ENCODE results near the gene TUBA4A. TPM values are rescaled to one million over a fixed set of nuclear protein-coding genes. Genes with fewer than 3 reads are reported as not detected.
A peak's percentile ranks its signal among the peaks of the same experiment; 100 is the strongest.

Gene TUBA4A
- total and polyA plus RNA-seq, 9 of the 15 experiments (the other 6 are each of a cell fraction or from before 2014, with no cell fraction given): 25.1 to 174 (median 42.4) TPM

- TF ChIP-seq CUX1 (CRISPR knock-in tag; IDR thresholded peaks at IDR 0.05) (no peak), ZBTB7A (IDR thresholded peaks at IDR 0.05; ENCODE audit: borderline replicate concordance, control insufficient read depth, low read depth, low read length) (peak; percentile 52; the same call in 1 of the 2 replicates), KLF1 (tag; IDR thresholded peaks at IDR 0.05) (no peak), NFYB (IDR thresholded peaks at IDR 0.05; ENCODE audit: extremely low read depth, insufficient read length) (no peak), ZNF766 (CRISPR knock-in tag; conservative IDR thresholded peaks at IDR 0.05) (0 out of 2 replicates have a peak, but pooled peaks have one; percentile 26), ETS2 (tag; IDR thresholded peaks at IDR 0.05; ENCODE audit: borderline replicate concordance, poor library complexity, severe bottlenecking) (no peak)
- TF ChIP-seq, protein P1, sequence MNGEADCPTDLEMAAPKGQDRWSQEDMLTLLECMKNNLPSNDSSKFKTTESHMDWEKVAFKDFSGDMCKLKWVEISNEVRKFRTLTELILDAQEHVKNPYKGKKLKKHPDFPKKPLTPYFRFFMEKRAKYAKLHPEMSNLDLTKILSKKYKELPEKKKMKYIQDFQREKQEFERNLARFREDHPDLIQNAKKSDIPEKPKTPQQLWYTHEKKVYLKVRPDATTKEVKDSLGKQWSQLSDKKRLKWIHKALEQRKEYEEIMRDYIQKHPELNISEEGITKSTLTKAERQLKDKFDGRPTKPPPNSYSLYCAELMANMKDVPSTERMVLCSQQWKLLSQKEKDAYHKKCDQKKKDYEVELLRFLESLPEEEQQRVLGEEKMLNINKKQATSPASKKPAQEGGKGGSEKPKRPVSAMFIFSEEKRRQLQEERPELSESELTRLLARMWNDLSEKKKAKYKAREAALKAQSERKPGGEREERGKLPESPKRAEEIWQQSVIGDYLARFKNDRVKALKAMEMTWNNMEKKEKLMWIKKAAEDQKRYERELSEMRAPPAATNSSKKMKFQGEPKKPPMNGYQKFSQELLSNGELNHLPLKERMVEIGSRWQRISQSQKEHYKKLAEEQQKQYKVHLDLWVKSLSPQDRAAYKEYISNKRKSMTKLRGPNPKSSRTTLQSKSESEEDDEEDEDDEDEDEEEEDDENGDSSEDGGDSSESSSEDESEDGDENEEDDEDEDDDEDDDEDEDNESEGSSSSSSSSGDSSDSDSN (IDR thresholded peaks at IDR 0.05; ENCODE audit: borderline replicate concordance in 1 of 2, low read depth in 2 of 2, low read length in 2 of 2): 0 out of 4 replicates have a peak, but pooled peaks of 1 of the 2 experiments have one; percentile 38
- TF ChIP-seq, protein P2, sequence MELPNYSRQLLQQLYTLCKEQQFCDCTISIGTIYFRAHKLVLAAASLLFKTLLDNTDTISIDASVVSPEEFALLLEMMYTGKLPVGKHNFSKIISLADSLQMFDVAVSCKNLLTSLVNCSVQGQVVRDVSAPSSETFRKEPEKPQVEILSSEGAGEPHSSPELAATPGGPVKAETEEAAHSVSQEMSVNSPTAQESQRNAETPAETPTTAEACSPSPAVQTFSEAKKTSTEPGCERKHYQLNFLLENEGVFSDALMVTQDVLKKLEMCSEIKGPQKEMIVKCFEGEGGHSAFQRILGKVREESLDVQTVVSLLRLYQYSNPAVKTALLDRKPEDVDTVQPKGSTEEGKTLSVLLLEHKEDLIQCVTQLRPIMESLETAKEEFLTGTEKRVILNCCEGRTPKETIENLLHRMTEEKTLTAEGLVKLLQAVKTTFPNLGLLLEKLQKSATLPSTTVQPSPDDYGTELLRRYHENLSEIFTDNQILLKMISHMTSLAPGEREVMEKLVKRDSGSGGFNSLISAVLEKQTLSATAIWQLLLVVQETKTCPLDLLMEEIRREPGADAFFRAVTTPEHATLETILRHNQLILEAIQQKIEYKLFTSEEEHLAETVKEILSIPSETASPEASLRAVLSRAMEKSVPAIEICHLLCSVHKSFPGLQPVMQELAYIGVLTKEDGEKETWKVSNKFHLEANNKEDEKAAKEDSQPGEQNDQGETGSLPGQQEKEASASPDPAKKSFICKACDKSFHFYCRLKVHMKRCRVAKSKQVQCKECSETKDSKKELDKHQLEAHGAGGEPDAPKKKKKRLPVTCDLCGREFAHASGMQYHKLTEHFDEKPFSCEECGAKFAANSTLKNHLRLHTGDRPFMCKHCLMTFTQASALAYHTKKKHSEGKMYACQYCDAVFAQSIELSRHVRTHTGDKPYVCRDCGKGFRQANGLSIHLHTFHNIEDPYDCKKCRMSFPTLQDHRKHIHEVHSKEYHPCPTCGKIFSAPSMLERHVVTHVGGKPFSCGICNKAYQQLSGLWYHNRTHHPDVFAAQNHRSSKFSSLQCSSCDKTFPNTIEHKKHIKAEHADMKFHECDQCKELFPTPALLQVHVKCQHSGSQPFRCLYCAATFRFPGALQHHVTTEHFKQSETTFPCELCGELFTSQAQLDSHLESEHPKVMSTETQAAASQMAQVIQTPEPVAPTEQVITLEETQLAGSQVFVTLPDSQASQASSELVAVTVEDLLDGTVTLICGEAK (IDR thresholded peaks at IDR 0.05): no peak
- TF ChIP-seq, protein P2 (CRISPR knock-in tag; IDR thresholded peaks at IDR 0.05): no peak
Observed at GRCh38 chr2:219287580-219288265, 34.0 kb upstream of the TUBA4A start (continued).
